Measurements from ENCODE around the gene RAB3IL1. TPM values are rescaled to one million over a fixed set of nuclear protein-coding genes. Genes with fewer than 3 reads are reported as not detected.
A peak's percentile ranks its signal among the peaks of the same experiment; 100 is the strongest.

RAB3IL1 gene
- total and polyA plus RNA-seq, 9 of the 15 experiments (the other 6 are each of a cell fraction or from before 2014, with no cell fraction given) = 0.15 to 42.6 (median 15.5) TPM

- H3K4me1 ChIP-seq (replicated peaks in 1 of 2; ENCODE audit: control insufficient read depth in 2 of 2, insufficient read depth in 2 of 2, low read length in 2 of 2) = peaks cover 19 to 27% of the 10 kb centered on the region in 2 experiments; a peak in 4 of 5 replicates
- CTCF ChIA-PET (ENCODE audit: low intra/inter-chr PET ratio) = interaction anchor here (1.1 to 4.5 kb wide), 3 partner anchors 47 to 76 kb away, joined by 4 to 98 read pairs (median 7); no protein-coding TSS in a partner anchor
- POLR2A ChIA-PET = interaction anchor here (0.8 to 14.1 kb wide), 7 partner anchors 11 to 149 kb away, joined by 3 to 327 read pairs (median 4); partner anchors contain the start of gene FTH1
- in situ Hi-C loops (cut with MboI) = loop anchor here (5.0 kb wide), 1 partner anchor 50 kb away; no protein-coding TSS in a partner anchor
- H3K9me1 ChIP-seq (ENCODE audit: control insufficient read depth, insufficient read depth, low read length) = peaks cover 5% of the 10 kb centered on the region
- ATAC-seq (no peak), DNase-seq (ENCODE audit: extremely low read depth in 1 of 4, low spot score in 3 of 4) (no peak), FAIRE-seq (no peak)
- H3K4me2 ChIP-seq (ENCODE audit: insufficient read depth, low read length) = no peak overlapping the region
- WGBS (ENCODE audit: insufficient coverage, low coverage, missing lambda C conversion rate) = 67% methylated on average over 5 of the region's 5 CpGs
- no peaks in the 10 kb centered on the region for H3K36me3 ChIP-seq (ENCODE audit: control insufficient read depth, insufficient read depth, low read length)
- no TSS peak for BruUV-seq (replicated peaks)
- peak overlapping the region in 1 of 2 experiments; percentile 69; a peak in 1 of 4 replicates for H3K9ac ChIP-seq (ENCODE audit: insufficient read depth in 1 of 2, low read depth in 2 of 2, low read length in 2 of 2)
- peak overlapping the region; percentile 85; the same call in 1 of the 2 replicates for H2AFZ ChIP-seq (ENCODE audit: low read depth, low read length)
- no peak overlapping the region for H3K4me3 ChIP-seq
- no peaks in the 10 kb centered on the region for H4K20me1 ChIP-seq (replicated peaks; ENCODE audit: control insufficient read depth, insufficient read depth, low read length)
- H3K79me2 ChIP-seq (ENCODE audit: control insufficient read depth, insufficient read depth, low read length) = no peaks in the 10 kb centered on the region
- no peak overlapping the region for H3K27ac ChIP-seq (ENCODE audit: extremely low read depth, low read depth, low read length)
- H3K27me3 ChIP-seq (ENCODE audit: control insufficient read depth in 2 of 2, insufficient read depth in 2 of 2, low read length in 2 of 2) = no peaks in the 10 kb centered on the region
- TF ChIP-seq ILK (tag; IDR thresholded peaks at IDR 0.05; ENCODE audit: borderline replicate concordance, low read depth) = no peak
- TF ChIP-seq, protein P1, sequence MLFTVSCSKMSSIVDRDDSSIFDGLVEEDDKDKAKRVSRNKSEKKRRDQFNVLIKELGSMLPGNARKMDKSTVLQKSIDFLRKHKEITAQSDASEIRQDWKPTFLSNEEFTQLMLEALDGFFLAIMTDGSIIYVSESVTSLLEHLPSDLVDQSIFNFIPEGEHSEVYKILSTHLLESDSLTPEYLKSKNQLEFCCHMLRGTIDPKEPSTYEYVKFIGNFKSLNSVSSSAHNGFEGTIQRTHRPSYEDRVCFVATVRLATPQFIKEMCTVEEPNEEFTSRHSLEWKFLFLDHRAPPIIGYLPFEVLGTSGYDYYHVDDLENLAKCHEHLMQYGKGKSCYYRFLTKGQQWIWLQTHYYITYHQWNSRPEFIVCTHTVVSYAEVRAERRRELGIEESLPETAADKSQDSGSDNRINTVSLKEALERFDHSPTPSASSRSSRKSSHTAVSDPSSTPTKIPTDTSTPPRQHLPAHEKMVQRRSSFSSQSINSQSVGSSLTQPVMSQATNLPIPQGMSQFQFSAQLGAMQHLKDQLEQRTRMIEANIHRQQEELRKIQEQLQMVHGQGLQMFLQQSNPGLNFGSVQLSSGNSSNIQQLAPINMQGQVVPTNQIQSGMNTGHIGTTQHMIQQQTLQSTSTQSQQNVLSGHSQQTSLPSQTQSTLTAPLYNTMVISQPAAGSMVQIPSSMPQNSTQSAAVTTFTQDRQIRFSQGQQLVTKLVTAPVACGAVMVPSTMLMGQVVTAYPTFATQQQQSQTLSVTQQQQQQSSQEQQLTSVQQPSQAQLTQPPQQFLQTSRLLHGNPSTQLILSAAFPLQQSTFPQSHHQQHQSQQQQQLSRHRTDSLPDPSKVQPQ (CRISPR knock-in tag; IDR thresholded peaks at IDR 0.05; ENCODE audit: borderline replicate concordance) = no peak
- TF ChIP-seq ZKSCAN3 (CRISPR knock-in tag; IDR thresholded peaks at IDR 0.05) = no peak
- TF ChIP-seq ZSCAN29 (IDR thresholded peaks at IDR 0.05) = no peak
- TF ChIP-seq ZNF589 (CRISPR knock-in tag; IDR thresholded peaks at IDR 0.05; ENCODE audit: low read depth) = no peak
- TF ChIP-seq RB1 (IDR thresholded peaks at IDR 0.05; ENCODE audit: low read depth) = no peak
- no peak for TF ChIP-seq DIDO1 (tag; IDR thresholded peaks at IDR 0.05; ENCODE audit: low read depth)
- no peak for TF ChIP-seq THRB (CRISPR knock-in tag; conservative IDR thresholded peaks at IDR 0.05)
- TF ChIP-seq NUFIP1 (IDR thresholded peaks at IDR 0.05; ENCODE audit: partially characterized antibody) = no peak
- TF ChIP-seq RHOXF2B (CRISPR knock-in tag; conservative IDR thresholded peaks at IDR 0.05) = no peak
- TF ChIP-seq ZBTB49 (CRISPR knock-in tag; IDR thresholded peaks at IDR 0.05; ENCODE audit: borderline replicate concordance) = no peak
- intact Hi-C loops (cut with micrococcal nuclease) = loop anchor here (1.0 kb wide), 3 partner anchors 48 to 107 kb away; no protein-coding TSS in a partner anchor
- H3K9me3 ChIP-seq (replicated peaks; ENCODE audit: control insufficient read depth, insufficient read depth, low read depth, low read length) = no peaks in the 10 kb centered on the region
These were observed 29.5 kb upstream of the RAB3IL1 start for GRCh38 chr11:61946894-61947293.

All from K562 (cell line).